ENCODE results near the gene SHB. TPM values are rescaled to one million over a fixed set of nuclear protein-coding genes. Genes with fewer than 3 reads are reported as not detected.
A peak's percentile ranks its signal among the peaks of the same experiment; 100 is the strongest.

SHB gene
- total RNA-seq, 4 donors from 2014 or later, result 17.7 to 31.4 (median 24.2) TPM

GRCh38 chr9:37978481-37978864 is 90.6 kb downstream of the SHB start:
- Histone ChIP-seq H3K36me3 (peaks cover 0 to 14% (median 0%) of the 10 kb centered on the region in 3 donors), H3K27me3 (no peaks in the 10 kb centered on the region), H3K4me1 (peaks cover 5 to 20% (median 13%) of the 10 kb centered on the region in 3 donors), H3K9me3 (no peaks in the 10 kb centered on the region), H3K4me3 (no peak overlapping the region), H3K27ac (no peak overlapping the region)
- intact Hi-C loops (cut with DNase I), result no loop called here
- DNase-seq, result no peak
- 69 to 76% methylated on average over 6 of the region's 6 CpGs for WGBS, 2 donors
- TF ChIP-seq POLR2A (IDR thresholded peaks at IDR 0.05), result no peak
- TF ChIP-seq, protein P1, sequence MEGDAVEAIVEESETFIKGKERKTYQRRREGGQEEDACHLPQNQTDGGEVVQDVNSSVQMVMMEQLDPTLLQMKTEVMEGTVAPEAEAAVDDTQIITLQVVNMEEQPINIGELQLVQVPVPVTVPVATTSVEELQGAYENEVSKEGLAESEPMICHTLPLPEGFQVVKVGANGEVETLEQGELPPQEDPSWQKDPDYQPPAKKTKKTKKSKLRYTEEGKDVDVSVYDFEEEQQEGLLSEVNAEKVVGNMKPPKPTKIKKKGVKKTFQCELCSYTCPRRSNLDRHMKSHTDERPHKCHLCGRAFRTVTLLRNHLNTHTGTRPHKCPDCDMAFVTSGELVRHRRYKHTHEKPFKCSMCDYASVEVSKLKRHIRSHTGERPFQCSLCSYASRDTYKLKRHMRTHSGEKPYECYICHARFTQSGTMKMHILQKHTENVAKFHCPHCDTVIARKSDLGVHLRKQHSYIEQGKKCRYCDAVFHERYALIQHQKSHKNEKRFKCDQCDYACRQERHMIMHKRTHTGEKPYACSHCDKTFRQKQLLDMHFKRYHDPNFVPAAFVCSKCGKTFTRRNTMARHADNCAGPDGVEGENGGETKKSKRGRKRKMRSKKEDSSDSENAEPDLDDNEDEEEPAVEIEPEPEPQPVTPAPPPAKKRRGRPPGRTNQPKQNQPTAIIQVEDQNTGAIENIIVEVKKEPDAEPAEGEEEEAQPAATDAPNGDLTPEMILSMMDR (IDR thresholded peaks at IDR 0.05), result no peak

- no peak overlapping the region for H3K4me3 ChIP-seq
- intact Hi-C loops (cut with DNase I), result no loop called here
- peaks cover 0 to 19% (median 0%) of the 10 kb centered on the region in 3 donors for H3K36me3 ChIP-seq
- no peak overlapping the region for H3K27ac ChIP-seq
- whole genome bisulfite sequencing, 2 donors, result 55 to 61% methylated on average over 5 of the region's 5 CpGs
- H3K27me3 ChIP-seq, result no peaks in the 10 kb centered on the region
- TF ChIP-seq POLR2A (IDR thresholded peaks at IDR 0.05), result no peak
- TF ChIP-seq, protein P1 (IDR thresholded peaks at IDR 0.05), result no peak
- H3K9me3 ChIP-seq, result no peaks in the 10 kb centered on the region
- H3K4me1 ChIP-seq, result peaks cover 5 to 20% (median 13%) of the 10 kb centered on the region in 3 donors
- DNase-seq, result no peak
Observed at GRCh38 chr9:37977851-37978480, 91.1 kb downstream of the SHB start.

DNA sequence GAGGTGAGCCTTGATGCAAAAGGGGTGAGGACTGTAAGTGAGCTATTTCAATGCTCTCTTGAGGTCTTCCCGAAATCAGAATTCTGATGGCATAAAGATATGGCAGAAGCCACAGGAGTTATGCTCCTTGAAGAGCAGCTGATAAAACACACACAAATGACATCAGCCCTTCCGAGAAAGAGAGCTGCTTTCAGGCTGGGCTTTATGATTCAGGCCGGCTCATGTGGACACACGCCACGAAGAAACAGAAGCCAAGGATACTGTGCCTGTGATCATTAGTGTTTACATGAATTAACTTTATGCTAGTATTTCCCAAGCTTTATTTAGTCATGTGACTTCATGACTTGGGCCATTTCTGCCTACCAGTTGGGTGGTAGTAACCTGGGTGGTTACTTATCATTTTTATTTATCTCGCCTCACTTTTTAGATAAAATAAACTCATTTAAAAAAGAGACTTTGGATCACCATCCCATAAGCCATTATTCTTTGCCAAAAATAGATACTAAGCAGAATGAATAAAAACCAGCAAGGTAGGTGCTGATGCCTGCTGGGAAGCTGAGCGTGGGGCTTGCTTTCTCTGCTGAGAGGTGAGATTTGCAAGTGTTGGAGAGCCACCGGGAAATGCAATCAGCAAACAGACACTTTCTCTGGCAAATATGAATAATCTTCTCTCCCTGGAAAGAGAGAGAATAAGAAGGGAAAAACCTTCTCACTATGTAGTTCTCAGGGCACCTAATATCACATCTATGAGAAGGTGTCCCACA is 92.1 kb downstream of the SHB start:
- no peak for DNase-seq
- no peaks in the 10 kb centered on the region for H3K27me3 ChIP-seq
- H3K4me1 ChIP-seq, result peaks cover 11 to 25% (median 19%) of the 10 kb centered on the region in 3 donors
- H3K9me3 ChIP-seq, result no peaks in the 10 kb centered on the region
- TF ChIP-seq, protein P1 (IDR thresholded peaks at IDR 0.05), result no peak
- no peak for TF ChIP-seq POLR2A (IDR thresholded peaks at IDR 0.05)
- no peak overlapping the region for H3K4me3 ChIP-seq
- peaks cover 0 to 30% (median 0%) of the 10 kb centered on the region in 3 donors for H3K36me3 ChIP-seq
- H3K27ac ChIP-seq, result peak overlapping the region in 3 of 4 donors; percentile 46 to 65 (median 47)
- WGBS, 2 donors, result 35 to 41% methylated on average over 8 of the region's 8 CpGs
- intact Hi-C loops (cut with DNase I), result no loop called here

- TF ChIP-seq POLR2A (IDR thresholded peaks at IDR 0.05), result no peak
- TF ChIP-seq, protein P1 (IDR thresholded peaks at IDR 0.05), result no peak
- Histone ChIP-seq H3K9me3 (no peaks in the 10 kb centered on the region), H3K36me3 (peaks cover 0 to 43% (median 0%) of the 10 kb centered on the region in 3 donors), H3K4me1 (peaks cover 11 to 38% (median 20%) of the 10 kb centered on the region in 3 donors), H3K27ac (peak overlapping the region in 1 of 4 donors; percentile 65), H3K27me3 (no peaks in the 10 kb centered on the region), H3K4me3 (no peak overlapping the region)
- 91 to 92% methylated on average over 3 to 4 of the region's 4 CpGs for WGBS, 2 donors
- no peak for DNase-seq
- intact Hi-C loops (cut with DNase I), result no loop called here
Observed at GRCh38 chr9:37975639-37976038, 93.4 kb downstream of the SHB start.
